Fibroblast of lung (primary cell): Measurements from ENCODE around the gene KLHL5. TPM values are rescaled to one million over a fixed set of nuclear protein-coding genes. Genes with fewer than 3 reads are reported as not detected.

Experiments
- DNase-seq, 2 donors: peaks; one replicate each; pipeline versions ENCODE4 v3.0.0 to v3.0.0-alpha.2; 2010; ENCODE audit warnings: low read depth in 2 of 2
- H2AFZ ChIP-seq: 2 replicates; pipeline ENCODE4 v1.5.1; 2012; ENCODE audit warnings: low read length, control low read depth, inconsistent platforms
- H3K27ac ChIP-seq: 2 replicates; pipeline ENCODE4 v1.5.1; 2011; ENCODE audit warnings: low read length, control low read depth; ENCODE audit not compliant: insufficient read depth
- H3K27me3 ChIP-seq: 2 replicates; pipeline ENCODE4 v1.5.1; 2011; ENCODE audit warnings: mild to moderate bottlenecking, low read length; ENCODE audit not compliant: control insufficient read depth, insufficient read depth
- H3K36me3 ChIP-seq: 2 replicates; pipeline ENCODE4 v1.5.1; 2011; ENCODE audit warnings: low read length; ENCODE audit not compliant: control insufficient read depth, insufficient read depth
- H3K4me1 ChIP-seq: 2 replicates; pipeline ENCODE4 v1.5.1; 2011; ENCODE audit warnings: low read length; ENCODE audit not compliant: control insufficient read depth, insufficient read depth; ENCODE audit errors: extremely low read depth
- H3K4me2 ChIP-seq: 2 replicates; pipeline ENCODE4 v1.5.1; 2011; ENCODE audit warnings: low read length, control low read depth; ENCODE audit not compliant: insufficient read depth; ENCODE audit errors: extremely low read depth
- H3K4me3 ChIP-seq, 4 experiments: fragments of 200-600 bp in 1 of 4; sonication (generic) in 1 of 4; replicated peaks in 1 of 4; 2 replicates each; pipeline ENCODE4 v1.5.1; 2011 to 2016; ENCODE audit warnings: low read length in 4 of 4, low read depth in 3 of 4, mild to moderate bottlenecking in 3 of 4, control low read depth in 2 of 4, inconsistent platforms in 1 of 4, mixed read lengths in 1 of 4; ENCODE audit not compliant: insufficient read depth in 1 of 4; ENCODE audit errors: control extremely low read depth in 1 of 4
- H3K79me2 ChIP-seq: 2 replicates; pipeline ENCODE4 v1.5.1; 2012; ENCODE audit warnings: mild to moderate bottlenecking, low read length, inconsistent platforms; ENCODE audit not compliant: control insufficient read depth, insufficient read depth
- H3K9ac ChIP-seq: 2 replicates; pipeline ENCODE4 v1.5.1; 2011; ENCODE audit warnings: mild to moderate bottlenecking, low read length, control low read depth; ENCODE audit not compliant: insufficient read depth
- H3K9me3 ChIP-seq: 2 replicates; pipeline ENCODE4 v1.5.1; 2012; ENCODE audit warnings: low read depth, low read length; ENCODE audit not compliant: control insufficient read depth, insufficient read depth
- H4K20me1 ChIP-seq: 2 replicates; pipeline ENCODE4 v1.5.1; 2011; ENCODE audit warnings: low read length; ENCODE audit not compliant: control insufficient read depth, insufficient read depth; ENCODE audit errors: extremely low read depth
- CTCF ChIP-seq, 2 donors: IDR thresholded peaks in 1 of 2; conservative IDR thresholded peaks in 1 of 2; 1 replicate in 1 of 2; 2 replicates in 1 of 2; pipeline ENCODE4 v1.5.1; 2011 to 2012; ENCODE audit warnings: low read length in 2 of 2, control low read depth in 1 of 2, inconsistent platforms in 1 of 2, low read depth in 1 of 2, mild to moderate bottlenecking in 1 of 2
- EZH2 ChIP-seq: IDR thresholded peaks from 2 replicates; pipeline ENCODE4 v1.5.1; 2012; ENCODE audit warnings: low read length, control low read depth, mild to moderate bottlenecking; ENCODE audit errors: missing control alignments
- polyA plus RNA-seq, 2 donors: library from polyadenylated mRNA; depleted of rRNA in 1 of 2; stranded (reverse) in 1 of 2; unstranded in 1 of 2; fragments of >200 nt; gene quantifications; 2 replicates each; pipeline ENCODE4 v1.2.1, GENCODE V29; 2011 to 2012; ENCODE audit warnings: missing spikeins in 1 of 2
- total RNA-seq: library from RNA; depleted of rRNA; stranded (reverse); fragments of >200 nt; gene quantifications from 2 replicates; pipeline ENCODE4 v1.2.1, GENCODE V29; 2014

The KLHL5 gene
- total and polyA plus RNA-seq, 2 donors (not counting 1 experiment from before 2014, with no cell fraction given), result 88.3 to 120 TPM

GRCh38 chr4:39043058-39043860 lies 18.8 kb upstream of the KLHL5 start:
- DNase-seq, result peak in 1 of 2 donors; percentile 65
- H2AFZ ChIP-seq, result no peak overlapping the region
- no peaks in the 10 kb centered on the region for H3K36me3 ChIP-seq
- H3K9me3 ChIP-seq, result no peaks in the 10 kb centered on the region
- H3K4me3 ChIP-seq, result peak overlapping the region in 2 of 4 experiments; percentile 63 to 76
- H3K27ac ChIP-seq, result no peak overlapping the region
- H3K79me2 ChIP-seq, result peaks cover 14% of the 10 kb centered on the region
- peaks cover 2% of the 10 kb centered on the region for H3K4me1 ChIP-seq
- TF ChIP-seq EZH2 (no peak), CTCF (conservative IDR thresholded peaks at IDR 0.05 in 1 of 2, IDR thresholded peaks at IDR 0.05 in 1 of 2; ENCODE audit: low read depth in 1 of 2, low read length in 2 of 2) (no peak)
- no peak overlapping the region for H3K4me2 ChIP-seq
- no peaks in the 10 kb centered on the region for H4K20me1 ChIP-seq
- H3K27me3 ChIP-seq, result no peaks in the 10 kb centered on the region
- no peak overlapping the region for H3K9ac ChIP-seq

GRCh38 chr4:39043861-39044363 lies 18.1 kb upstream of the KLHL5 start:
- Histone ChIP-seq H3K36me3 (no peaks in the 10 kb centered on the region), H3K4me3 (peak overlapping the region; percentile 3 to 76 (median 34)), H3K4me2 (peak overlapping the region; percentile 55), H3K27me3 (no peaks in the 10 kb centered on the region), H3K9me3 (no peaks in the 10 kb centered on the region), H3K27ac (peak overlapping the region; percentile 3), H3K4me1 (peaks cover 2% of the 10 kb centered on the region), H3K79me2 (peaks cover 17% of the 10 kb centered on the region), H2AFZ (no peak overlapping the region), H3K9ac (no peak overlapping the region), H4K20me1 (no peaks in the 10 kb centered on the region)
- DNase-seq, result no peak
- TF ChIP-seq CTCF (conservative IDR thresholded peaks at IDR 0.05 in 1 of 2, IDR thresholded peaks at IDR 0.05 in 1 of 2; ENCODE audit: low read depth in 1 of 2, low read length in 2 of 2) (no peak), EZH2 (no peak)

- Histone ChIP-seq H3K36me3 (no peaks in the 10 kb centered on the region), H2AFZ (no peak overlapping the region), H3K79me2 (peaks cover 20% of the 10 kb centered on the region), H3K9ac (peak overlapping the region; percentile 71), H3K4me1 (peaks cover 2% of the 10 kb centered on the region), H4K20me1 (no peaks in the 10 kb centered on the region), H3K4me3 (peak overlapping the region; percentile 3 to 76 (median 64)), H3K27me3 (no peaks in the 10 kb centered on the region), H3K4me2 (peak overlapping the region; percentile 55), H3K9me3 (no peaks in the 10 kb centered on the region), H3K27ac (peak overlapping the region; percentile 14)
- TF ChIP-seq CTCF (conservative IDR thresholded peaks at IDR 0.05 in 1 of 2, IDR thresholded peaks at IDR 0.05 in 1 of 2; ENCODE audit: low read depth in 1 of 2, low read length in 2 of 2) (no peak), EZH2 (no peak)
- peak; percentile 81 to 88 for DNase-seq
These were observed 17.6 kb upstream of the KLHL5 start for GRCh38 chr4:39044364-39044955.
